DND-41 (cell line): ENCODE measurements around the gene CSF2.

Source experiments
- ATAC-seq: fragments of 200-7000 bp; cut with Tn5 transposase; 3 replicates; pipeline ENCODE4 v1.9.1; 2021; ENCODE audit warnings: low read depth; ENCODE audit not compliant: insufficient read depth
- DNase-seq: peaks from one replicate; pipeline ENCODE4 v3.0.0-alpha.2; 2020
- H2AFZ ChIP-seq: 2 replicates; pipeline ENCODE4 v1.6.0; 2012; ENCODE audit warnings: low read depth, low read length
- H3K27ac ChIP-seq: 2 replicates; pipeline ENCODE4 v1.5.1; 2012; ENCODE audit warnings: low read length, inconsistent platforms
- H3K27me3 ChIP-seq: fragments of 200-600 bp; sonication (generic); 2 replicates; pipeline ENCODE4 v1.6.0; 2012; ENCODE audit warnings: low read length, mild to moderate bottlenecking, inconsistent platforms; ENCODE audit not compliant: insufficient read depth, poor library complexity
- H3K36me3 ChIP-seq: 2 replicates; pipeline ENCODE4 v1.5.1; 2012; ENCODE audit warnings: low read length, inconsistent platforms; ENCODE audit not compliant: insufficient read depth
- H3K4me1 ChIP-seq: 2 replicates; pipeline ENCODE4 v1.5.1; 2012; ENCODE audit warnings: mild to moderate bottlenecking, low read length; ENCODE audit not compliant: insufficient read depth
- H3K4me2 ChIP-seq: 2 replicates; pipeline ENCODE4 v1.6.0; 2012; ENCODE audit warnings: mild to moderate bottlenecking, moderate library complexity, low read length, inconsistent platforms; ENCODE audit not compliant: insufficient read depth
- H3K4me3 ChIP-seq, 2 experiments: fragments of 200-600 bp in 1 of 2; shearing (Covaris generic) in 1 of 2; 2 replicates each; pipeline ENCODE4 v1.5.1; 2012 to 2016; ENCODE audit warnings: inconsistent platforms in 2 of 2, low read length in 2 of 2, mild to moderate bottlenecking in 2 of 2, low read depth in 1 of 2, moderate library complexity in 1 of 2
- H3K79me2 ChIP-seq: 2 replicates; pipeline ENCODE4 v1.6.0; 2012; ENCODE audit warnings: low read length, inconsistent platforms; ENCODE audit not compliant: insufficient read depth
- H3K9ac ChIP-seq: 2 replicates; pipeline ENCODE4 v1.6.0; 2012; ENCODE audit warnings: low read depth, mild to moderate bottlenecking, inconsistent platforms, low read length, moderate library complexity
- H3K9me3 ChIP-seq: 2 replicates; pipeline ENCODE4 v1.5.1; 2012; ENCODE audit warnings: low read length, moderate library complexity, mild to moderate bottlenecking, inconsistent platforms; ENCODE audit not compliant: insufficient read depth, severe bottlenecking
- H4K20me1 ChIP-seq: 2 replicates; pipeline ENCODE4 v1.6.0; 2012; ENCODE audit warnings: low read length; ENCODE audit not compliant: insufficient read depth
- CTCF ChIP-seq: IDR thresholded peaks from 2 replicates; pipeline ENCODE4 v1.5.1; 2012; ENCODE audit warnings: borderline replicate concordance, low read length, moderate library complexity, mild to moderate bottlenecking; ENCODE audit not compliant: poor library complexity, severe bottlenecking; ENCODE audit errors: extremely low read depth
- EZH2 ChIP-seq: IDR thresholded peaks from 3 replicates; pipeline ENCODE4 v1.6.1; 2012; ENCODE audit warnings: borderline replicate concordance, low read depth, mild to moderate bottlenecking, moderate library complexity, low read length, inconsistent platforms; ENCODE audit not compliant: severe bottlenecking

Gene CSF2

GRCh38 chr5:132063090-132063911 lies 10.3 kb upstream of the CSF2 start:
- no peak overlapping the region for H3K27ac ChIP-seq
- no peaks in the 10 kb centered on the region for H3K4me1 ChIP-seq
- H2AFZ ChIP-seq = no peak overlapping the region
- TF ChIP-seq EZH2 = no peak
- peak; percentile 98 for TF ChIP-seq CTCF
- peaks cover 11% of the 10 kb centered on the region for H4K20me1 ChIP-seq
- DNase-seq = peak; percentile 74
- no peaks in the 10 kb centered on the region for H3K36me3 ChIP-seq
- no peaks in the 10 kb centered on the region for H3K79me2 ChIP-seq
- H3K27me3 ChIP-seq = peaks cover 4% of the 10 kb centered on the region
- no peak overlapping the region for H3K4me2 ChIP-seq
- ATAC-seq = peak; percentile 83
- H3K9me3 ChIP-seq = no peaks in the 10 kb centered on the region
- no peak overlapping the region for H3K9ac ChIP-seq
- H3K4me3 ChIP-seq = no peak overlapping the region

- no peak for DNase-seq
- Histone ChIP-seq H2AFZ (no peak overlapping the region), H3K79me2 (no peaks in the 10 kb centered on the region), H4K20me1 (peaks cover 11% of the 10 kb centered on the region), H3K4me1 (no peaks in the 10 kb centered on the region), H3K36me3 (no peaks in the 10 kb centered on the region), H3K9me3 (no peaks in the 10 kb centered on the region), H3K27me3 (peaks cover 4% of the 10 kb centered on the region), H3K9ac (no peak overlapping the region), H3K4me2 (no peak overlapping the region), H3K27ac (no peak overlapping the region), H3K4me3 (no peak overlapping the region)
- TF ChIP-seq EZH2 (no peak), CTCF (no peak)
- ATAC-seq = no peak
These were observed 9.4 kb upstream of the CSF2 start for GRCh38 chr5:132064140-132064539.

- Histone ChIP-seq H3K36me3 (no peaks in the 10 kb centered on the region), H3K27ac (no peak overlapping the region), H3K27me3 (peaks cover 4% of the 10 kb centered on the region), H3K4me3 (no peak overlapping the region), H3K79me2 (no peaks in the 10 kb centered on the region), H4K20me1 (peaks cover 11% of the 10 kb centered on the region), H2AFZ (no peak overlapping the region), H3K9ac (no peak overlapping the region), H3K4me2 (no peak overlapping the region), H3K9me3 (no peaks in the 10 kb centered on the region), H3K4me1 (no peaks in the 10 kb centered on the region)
- ATAC-seq (peak; percentile 77), DNase-seq (peak; percentile 74)
- TF ChIP-seq CTCF = peak; percentile 94
- no peak for TF ChIP-seq EZH2
These were observed 8.8 kb upstream of the CSF2 start for GRCh38 chr5:132064738-132065331.
